NCI-H446 (cell line): ENCODE measurements around the gene SPPL2B.
"Not testable (repeated sequence)": the region's sequence is repeated elsewhere in the genome, so short reads cannot be mapped to it uniquely, and the experiment has no call there.

Experiments used
- DNase-seq, 2 experiments: peaks; one replicate each; lab custom pipeline; 2025; lab: John Stamatoyannopoulos, UW

Gene SPPL2B

GRCh38 chr19:2381148-2381820, 52.8 kb downstream of the SPPL2B start:
- DNase-seq = no peak

GRCh38 chr19:2382530-2383222, 54.2 kb downstream of the SPPL2B start:
- no peak for DNase-seq

- DNase-seq = peak in 1 of 2 experiments; percentile 57
Measured at GRCh38 chr19:2385053-2385721, 56.7 kb downstream of the SPPL2B start.

GRCh38 chr19:2387367-2388288, 59.1 kb downstream of the SPPL2B start:
- DNase-seq = no peak

- no peak for DNase-seq
Measured at GRCh38 chr19:2389594-2389993, 61.1 kb downstream of the SPPL2B start.

GRCh38 chr19:2391118-2391725, 62.7 kb downstream of the SPPL2B start:
- DNase-seq = peak; percentile 24 to 78

- DNase-seq = no peak
Measured at GRCh38 chr19:2392366-2392765, 63.9 kb downstream of the SPPL2B start.

GRCh38 chr19:2392899-2393298, 64.4 kb downstream of the SPPL2B start:
- DNase-seq = not testable (repeated sequence)

- DNase-seq = no peak
Measured at GRCh38 chr19:2394054-2394441, 65.6 kb downstream of the SPPL2B start.

GRCh38 chr19:2394442-2395292, 66.2 kb downstream of the SPPL2B start:
- no peak for DNase-seq

GRCh38 chr19:2395293-2395829, 66.9 kb downstream of the SPPL2B start:
- DNase-seq = not testable (repeated sequence)

- DNase-seq = not testable (repeated sequence)
Measured at GRCh38 chr19:2397173-2397572, 68.7 kb downstream of the SPPL2B start.

- DNase-seq = no peak
Measured at GRCh38 chr19:2398735-2399305, 70.3 kb downstream of the SPPL2B start.

GRCh38 chr19:2399582-2399981, 71.1 kb downstream of the SPPL2B start:
- no peak for DNase-seq
